GM18951 (cell line): ENCODE measurements around the gene PDX1.
A peak's percentile ranks its signal among the peaks of the same experiment; 100 is the strongest.

Experiments used
- POLR2A ChIP-seq: IDR thresholded peaks from 4 replicates; pipeline ENCODE4 v1.6.1; 2011; ENCODE audit warnings: mild to moderate bottlenecking; ENCODE audit not compliant: insufficient read length, insufficient read depth; ENCODE audit errors: extremely low read depth
- in situ Hi-C: fragments of 300-500 bp; cut with MboI; formaldehyde crosslinking; loops from one replicate; pipeline ENCODE4 v1.12.0; 2022; ENCODE audit warnings: low sequenced_read_pairs, mixed read lengths, inconsistent platforms; ENCODE audit not compliant: unreplicated experiment

PDX1 gene

GRCh38 chr13:27926644-27927434 lies 7.0 kb downstream of the PDX1 start:
- in situ Hi-C loops = no loop called here
- peak; percentile 35 for TF ChIP-seq POLR2A

DNA sequence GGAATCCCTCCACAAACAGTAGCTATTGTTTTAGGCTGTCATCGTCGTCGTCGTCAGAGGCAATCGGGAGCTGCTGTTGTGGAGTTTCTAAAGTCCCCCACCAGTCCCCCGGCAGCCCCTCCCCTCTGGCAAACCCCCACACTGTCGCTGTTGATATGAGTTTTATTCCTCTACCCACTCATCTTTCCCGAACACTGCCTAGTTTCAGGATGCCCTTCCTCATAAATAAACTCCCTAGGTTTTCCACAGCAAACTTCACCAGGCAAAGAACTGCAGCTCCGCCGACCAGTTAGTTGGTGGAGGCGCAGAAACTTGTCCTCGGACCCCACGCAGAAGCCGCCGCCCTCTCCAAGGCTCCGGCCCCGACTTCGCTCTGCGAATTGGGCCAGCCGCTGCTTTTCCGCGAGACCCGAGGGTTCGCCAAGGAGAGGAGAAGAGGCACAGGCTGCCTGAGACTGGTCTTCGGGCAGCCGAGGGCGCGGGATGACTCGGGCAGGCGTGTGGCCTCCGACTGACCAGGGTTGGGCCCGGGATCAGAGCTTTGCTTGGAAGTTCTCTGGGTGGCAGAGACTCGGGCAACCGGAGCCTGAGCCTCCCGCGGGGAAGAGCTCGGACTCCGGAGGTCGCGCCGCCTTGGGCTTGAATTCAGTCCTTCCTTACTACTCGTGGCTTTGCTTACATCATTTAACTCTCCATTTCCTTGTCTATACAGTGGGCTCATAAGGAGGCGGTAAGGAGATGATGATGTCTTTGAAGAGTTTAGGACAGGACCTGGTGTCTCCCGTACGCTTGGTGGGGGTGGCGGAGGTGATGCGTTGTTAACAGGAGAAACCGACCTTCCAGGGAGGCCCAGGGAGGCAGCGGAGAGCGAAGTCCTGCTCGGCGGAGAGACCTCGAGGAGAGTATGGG lies 7.9 kb downstream of the PDX1 start:
- in situ Hi-C loops = no loop called here
- TF ChIP-seq POLR2A = no peak

DNA sequence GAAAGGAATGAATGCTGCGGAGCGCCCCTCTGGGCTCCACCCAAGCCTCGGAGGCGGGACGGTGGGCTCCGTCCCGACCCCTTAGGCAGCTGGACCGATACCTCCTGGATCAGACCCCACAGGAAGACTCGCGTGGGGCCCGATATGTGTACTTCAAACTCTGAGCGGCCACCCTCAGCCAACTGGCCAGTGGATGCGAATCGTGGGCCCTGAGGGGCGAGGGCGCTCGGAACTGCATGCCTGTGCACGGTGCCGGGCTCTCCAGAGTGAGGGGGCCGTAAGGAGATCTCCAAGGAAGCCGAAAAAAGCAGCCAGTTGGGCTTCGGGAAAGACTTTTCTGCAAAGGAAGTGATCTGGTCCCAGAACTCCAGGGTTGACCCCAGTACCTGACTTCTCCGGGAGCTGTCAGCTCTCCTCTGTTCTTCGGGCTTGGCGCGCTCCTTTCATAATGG lies 8.6 kb downstream of the PDX1 start:
- in situ Hi-C loops = no loop called here
- no peak for TF ChIP-seq POLR2A

DNA sequence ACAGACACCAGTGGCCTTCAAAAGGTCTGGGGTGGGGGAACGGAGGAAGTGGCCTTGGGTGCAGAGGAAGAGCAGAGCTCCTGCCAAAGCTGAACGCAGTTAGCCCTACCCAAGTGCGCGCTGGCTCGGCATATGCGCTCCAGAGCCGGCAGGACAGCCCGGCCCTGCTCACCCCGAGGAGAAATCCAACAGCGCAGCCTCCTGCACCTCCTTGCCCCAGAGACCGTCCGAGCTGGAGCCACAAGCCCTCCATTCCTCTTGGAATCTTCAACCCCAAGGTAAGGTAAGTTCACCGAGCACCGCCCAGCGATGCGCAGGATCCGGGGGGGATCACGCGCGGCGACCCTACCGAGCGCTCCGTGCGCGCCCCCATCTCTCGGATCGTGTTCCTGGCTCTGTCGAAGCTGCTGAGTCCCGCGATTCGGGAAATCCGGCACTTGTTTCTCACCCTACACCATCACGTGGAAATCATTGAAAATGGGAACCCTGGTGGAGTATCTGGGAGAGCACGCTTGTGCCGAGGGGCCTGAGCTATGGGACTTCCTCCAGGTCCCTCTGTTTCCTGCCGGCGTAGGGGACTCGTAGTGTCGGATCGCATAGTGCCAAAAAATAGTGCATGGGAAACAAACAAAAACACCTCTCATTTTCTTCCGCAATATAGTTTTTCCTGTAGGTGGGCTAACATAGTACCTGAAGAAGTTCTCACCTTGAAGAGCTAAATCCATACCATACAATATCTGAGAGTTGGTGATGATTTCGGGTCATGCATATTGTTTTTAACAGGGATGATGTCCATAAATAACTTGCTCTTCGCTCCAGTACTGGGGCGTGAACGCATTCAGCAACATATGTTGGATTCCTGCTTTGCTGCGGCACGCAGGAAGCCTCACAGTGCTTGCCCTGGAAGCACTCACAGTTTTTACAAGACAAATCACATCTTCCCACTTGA lies 9.3 kb downstream of the PDX1 start:
- in situ Hi-C loops = no loop called here
- TF ChIP-seq POLR2A = no peak

DNA sequence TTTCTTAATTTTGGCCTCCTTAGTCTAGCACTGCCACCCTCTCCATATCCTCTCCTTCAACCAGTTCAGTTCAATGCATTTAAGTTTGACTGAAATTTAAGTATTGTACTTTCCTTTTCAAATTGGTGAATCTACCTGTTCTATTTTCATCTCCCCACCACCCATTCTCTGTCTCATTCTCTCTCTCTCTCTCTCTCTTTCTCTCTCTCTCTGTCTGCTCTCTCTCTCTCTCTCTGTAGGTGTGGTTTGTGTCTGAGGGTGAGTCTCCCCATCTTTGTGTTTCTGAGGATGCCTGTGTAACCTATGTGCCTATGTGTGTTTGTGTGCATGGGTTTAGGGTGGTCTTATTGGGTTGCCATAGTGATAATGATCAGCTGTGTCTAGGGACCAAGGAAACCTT lies 10.1 kb downstream of the PDX1 start:
- TF ChIP-seq POLR2A = no peak
- in situ Hi-C loops = no loop called here

GRCh38 chr13:27933118-27933517 lies 13.3 kb downstream of the PDX1 start:
- TF ChIP-seq POLR2A = no peak
- in situ Hi-C loops = no loop called here

DNA sequence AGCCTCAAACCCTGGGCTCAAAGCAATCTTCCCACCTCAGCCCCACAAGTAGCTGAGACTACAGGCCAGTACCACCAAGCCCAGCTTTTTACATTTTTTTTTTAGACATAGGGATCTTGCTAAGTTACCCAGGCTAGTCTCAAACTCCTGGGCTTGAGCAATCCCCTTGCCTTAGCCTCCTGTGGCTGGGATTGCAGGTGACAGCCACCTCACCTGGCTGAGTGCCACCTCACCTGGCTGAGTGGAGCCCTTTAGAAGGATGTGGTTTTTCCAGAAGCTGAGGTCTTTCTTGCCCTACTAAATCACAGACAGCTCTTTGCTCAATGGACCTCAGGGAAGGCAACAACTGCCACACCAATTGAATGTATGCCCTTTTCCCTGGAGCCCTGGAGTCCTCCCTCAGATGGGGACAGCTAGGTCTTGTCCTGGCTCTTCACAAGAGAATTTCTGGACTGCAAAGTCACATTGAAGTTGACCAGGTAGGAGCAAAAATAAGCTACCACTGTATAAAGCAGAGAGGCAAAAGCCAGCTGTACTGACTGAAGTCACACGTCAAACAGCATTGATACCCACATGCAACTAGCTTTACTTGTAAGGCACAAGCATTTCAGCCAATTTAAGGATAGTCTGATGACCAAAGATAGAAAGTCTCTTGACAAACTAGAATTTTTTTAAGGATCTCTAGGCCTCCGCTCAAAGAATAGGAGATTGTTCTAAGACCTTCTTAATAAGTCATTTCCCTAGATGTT lies 14.0 kb downstream of the PDX1 start:
- in situ Hi-C loops = no loop called here
- TF ChIP-seq POLR2A = no peak

DNA sequence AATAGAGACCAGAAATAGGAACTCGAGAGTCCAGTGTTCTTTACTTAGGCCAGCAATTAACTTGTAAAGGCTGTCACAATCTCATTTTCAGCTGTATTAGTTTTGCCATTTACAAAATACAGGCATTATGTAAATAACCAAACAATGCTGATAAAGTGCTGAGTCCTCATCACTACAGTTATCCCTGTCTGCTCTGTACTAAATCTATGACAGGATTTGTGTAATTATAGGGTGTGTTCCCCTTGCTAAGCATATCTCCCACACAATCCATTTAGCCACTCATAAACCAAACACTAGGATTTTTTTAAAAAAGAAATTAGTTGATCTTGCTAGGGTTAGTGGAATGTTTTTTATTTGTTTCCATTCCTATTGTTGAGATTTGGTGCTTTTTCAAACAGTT lies 23.2 kb downstream of the PDX1 start:
- TF ChIP-seq POLR2A = no peak
- in situ Hi-C loops = no loop called here

GRCh38 chr13:27952876-27953675 lies 33.3 kb downstream of the PDX1 start:
- in situ Hi-C loops = loop anchor here (25.0 kb wide), 1 partner anchor 566 kb away; no protein-coding TSS in a partner anchor
- peak; percentile 24 for TF ChIP-seq POLR2A

- in situ Hi-C loops = loop anchor here (25.0 kb wide), 1 partner anchor 567 kb away; no protein-coding TSS in a partner anchor
- peak; percentile 33 for TF ChIP-seq POLR2A
Observed at GRCh38 chr13:27953676-27954405, 34.0 kb downstream of the PDX1 start.
